K562 (cell line): ENCODE data around the gene DNAAF8. TPM values are rescaled to one million over a fixed set of nuclear protein-coding genes. Genes with fewer than 3 reads are reported as not detected.

ENCODE experiments used
- BRD9 ChIP-seq: fragments of 450-650 bp; IDR thresholded peaks from 2 replicates; pipeline ENCODE4 v1.6.1; 2018; ENCODE audit warnings: low read depth; ENCODE audit not compliant: partially characterized antibody
- CHD4 ChIP-seq: fragments of 200-600 bp; sonication (generic); IDR thresholded peaks from 3 replicates; pipeline ENCODE4 v1.6.1; 2012; ENCODE audit warnings: low read depth, mild to moderate bottlenecking, mixed read lengths, low read length, inconsistent platforms; ENCODE audit not compliant: insufficient read depth, insufficient replicate concordance, poor library complexity, severe bottlenecking
- E2F6 ChIP-seq, 2 experiments: IDR thresholded peaks; 2 replicates each; pipeline ENCODE4 v1.6.1; 2011; ENCODE audit warnings: borderline replicate concordance in 1 of 2, control low read depth in 1 of 2, low read depth in 1 of 2, low read length in 1 of 2, mild to moderate bottlenecking in 1 of 2, mixed read lengths in 1 of 2, moderate library complexity in 1 of 2; ENCODE audit not compliant: insufficient read depth in 1 of 2, insufficient read length in 1 of 2, poor library complexity in 1 of 2, severe bottlenecking in 1 of 2; ENCODE audit errors: extremely low read depth in 1 of 2
- HEY1 ChIP-seq: fragments of 250-450 bp; sonication (Bioruptor Pico); IDR thresholded peaks from 2 replicates; pipeline ENCODE4 v1.5.0; 2020; ENCODE audit warnings: mild to moderate bottlenecking, moderate library complexity, borderline replicate concordance
- MGA ChIP-seq: fragments of 450-650 bp; IDR thresholded peaks from 2 replicates; pipeline ENCODE4 v1.6.1; 2016; ENCODE audit warnings: mild to moderate bottlenecking, moderate library complexity
- NCOA6 ChIP-seq: fragments of 450-650 bp; IDR thresholded peaks from 2 replicates; pipeline ENCODE4 v1.6.1; 2017; ENCODE audit warnings: mild to moderate bottlenecking
- NUFIP1 ChIP-seq: fragments of 450-650 bp; IDR thresholded peaks from 2 replicates; pipeline ENCODE4 v1.6.1; 2018; ENCODE audit not compliant: partially characterized antibody
- PCBP1 ChIP-seq: fragments of 200-400 bp; formaldehyde crosslinking; IDR thresholded peaks from 2 replicates; pipeline ENCODE4 v1.6.1; 2018; ENCODE audit warnings: mild to moderate bottlenecking, low read depth, low read length; ENCODE audit not compliant: poor library complexity, severe bottlenecking
- SIX5 ChIP-seq, 2 experiments: IDR thresholded peaks; 2 replicates each; pipeline ENCODE4 v1.6.1; 2011; ENCODE audit warnings: low read length in 2 of 2, borderline replicate concordance in 1 of 2, low read depth in 1 of 2, mild to moderate bottlenecking in 1 of 2, moderate library complexity in 1 of 2; ENCODE audit not compliant: insufficient read depth in 1 of 2
- SMARCE1 ChIP-seq: fragments of 450-650 bp; IDR thresholded peaks from 2 replicates; pipeline ENCODE4 v1.7.1; 2016; ENCODE audit warnings: mild to moderate bottlenecking
- TCF3 ChIP-seq: sonication (generic); formaldehyde crosslinking; IDR thresholded peaks from 2 replicates; pipeline ENCODE4 v1.4.0; 2020; ENCODE audit warnings: mild to moderate bottlenecking, missing genetic modification reagents
- YY1 ChIP-seq, 3 experiments: IDR thresholded peaks; 2 replicates each; pipeline ENCODE4 v1.6.1; 2011; ENCODE audit warnings: low read length in 2 of 3, mild to moderate bottlenecking in 2 of 3, moderate library complexity in 2 of 3, borderline replicate concordance in 1 of 3, control low read depth in 1 of 3, low read depth in 1 of 3; ENCODE audit not compliant: insufficient read depth in 3 of 3, insufficient replicate concordance in 2 of 3, control insufficient read depth in 1 of 3, insufficient read length in 1 of 3; ENCODE audit errors: extremely low read depth in 1 of 3
- ZBTB7A ChIP-seq: IDR thresholded peaks from 2 replicates; pipeline ENCODE4 v1.6.1; 2011; ENCODE audit warnings: low read depth, mild to moderate bottlenecking, low read length, moderate library complexity, borderline replicate concordance; ENCODE audit not compliant: control insufficient read depth
- polyA plus RNA-seq, 8 experiments: library from polyadenylated mRNA; depleted of rRNA in 4 of 8; stranded (reverse) in 5 of 8; unstranded in 3 of 8; fragments of >200 nt; fragmentation: Nextera tagmentation in 2 of 8; fragmentation: Illumina TruSeq in 1 of 8; extraction: Ambion mirVana in 2 of 8; extraction: Trizol in 1 of 8; gene quantifications; 2 replicates each; pipeline versions ENCODE4 v1.2.1 to v1.2.3, GENCODE V29; 2011 to 2014; ENCODE audit warnings: inconsistent platforms in 1 of 8, missing spikeins in 1 of 8
- total RNA-seq, 7 experiments: library from RNA; depleted of rRNA in 6 of 7; stranded (reverse); fragments of >200 nt in 6 of 7; fragmentation: Illumina TruSeq in 2 of 7; extraction: Trizol in 2 of 7; gene quantifications; 2 replicates each; pipeline versions ENCODE4 v1.2.1 to v1.2.3, GENCODE V29; 2011 to 2021; ENCODE audit warnings: low replicate concordance in 1 of 7

The DNAAF8 gene
- total and polyA plus RNA-seq, 9 of the 15 experiments (the other 6 are each of a cell fraction or from before 2014, with no cell fraction given), result 0.04 to 0.12 (median 0.10) TPM; not detected in 6

GRCh38 chr16:4693296-4693955 is 40.9 kb upstream of the DNAAF8 start, which contains the start of gene NUDT16L1 (continued):
- TF ChIP-seq E2F6 (IDR thresholded peaks at IDR 0.05; ENCODE audit: borderline replicate concordance in 1 of 2, extremely low read depth in 1 of 2, insufficient read depth in 1 of 2, insufficient read length in 1 of 2, low read depth in 1 of 2, low read length in 1 of 2, poor library complexity in 1 of 2, severe bottlenecking in 1 of 2), result peak; percentile 16 to 33
- no peak for TF ChIP-seq MGA
- TF ChIP-seq NUFIP1, result no peak
- 0 out of 2 replicates have a peak, but pooled peaks have one; percentile 15 for TF ChIP-seq TCF3 (CRISPR knock-in tag)
- no peak for TF ChIP-seq CHD4
- no peak for TF ChIP-seq SMARCE1
- peak; percentile 22; the same call in 1 of the 2 replicates for TF ChIP-seq ZBTB7A
- TF ChIP-seq NCOA6, result peak; percentile 34; the same call in 1 of the 2 replicates
- no peak for TF ChIP-seq SIX5 (IDR thresholded peaks at IDR 0.05; ENCODE audit: borderline replicate concordance in 1 of 2, insufficient read depth in 1 of 2, low read depth in 1 of 2, low read length in 2 of 2)
- TF ChIP-seq HEY1 (CRISPR knock-in tag), result no peak
- peak; percentile 13 to 86 (median 69) for TF ChIP-seq YY1 (IDR thresholded peaks at IDR 0.05; ENCODE audit: borderline replicate concordance in 1 of 3, control insufficient read depth in 1 of 3, extremely low read depth in 1 of 3, insufficient read depth in 3 of 3, insufficient read length in 1 of 3, insufficient replicate concordance in 2 of 3, low read depth in 1 of 3, low read length in 2 of 3)
- TF ChIP-seq BRD9, result no peak
- TF ChIP-seq PCBP1, result no peak
